IMR-90 (cell line): ENCODE data around the gene CACNA2D1. TPM values are rescaled to one million over a fixed set of nuclear protein-coding genes. Genes with fewer than 3 reads are reported as not detected.

Source experiments
- ATAC-seq: fragments of 200-7000 bp; cut with Tn5 transposase; 2 replicates; pipeline ENCODE4 v1.9.1; 2020; ENCODE audit warnings: low read depth, mild to moderate bottlenecking, moderate library complexity
- BruUV-seq: library from RNA; stranded (reverse); fragments of 400-500 nt; replicated peaks from 2 replicates; lab custom pipeline; 2021; lab: Mats Ljungman, UMichigan
- CTCF ChIA-PET: fragments of 300-600 bp; formaldehyde crosslinking; extraction: SDS; loops from one replicate; lab custom pipeline; 2021; ENCODE audit warnings: antibody characterized with exemption; lab: Yijun Ruan, JAX
- POLR2A ChIA-PET: fragments of 300-600 bp; sonication (Branson Sonifier 250); formaldehyde crosslinking; loops from one replicate; lab custom pipeline; 2022; ENCODE audit warnings: antibody characterized with exemption; ENCODE audit not compliant: unreplicated experiment; lab: Charles Lee
- DNase-seq: peaks from one replicate; pipeline ENCODE4 v3.0.0; 2013
- H2AFZ ChIP-seq: replicated peaks from 2 replicates; pipeline ENCODE3; 2013; ENCODE audit warnings: low read length, mild to moderate bottlenecking; ENCODE audit not compliant: poor library complexity
- H2AK5ac ChIP-seq: 2 replicates; pipeline ENCODE4 v1.6.1; 2013; ENCODE audit warnings: low read depth, low read length, inconsistent platforms
- H2AK9ac ChIP-seq: replicated peaks from 2 replicates; pipeline ENCODE3; 2013; ENCODE audit warnings: mild to moderate bottlenecking, low read depth, low read length, moderate library complexity; ENCODE audit not compliant: poor library complexity
- H2BK120ac ChIP-seq: 2 replicates; pipeline ENCODE4 v1.6.1; 2013; ENCODE audit warnings: low read depth, low read length, inconsistent platforms
- H2BK15ac ChIP-seq: 3 replicates; pipeline ENCODE4 v1.6.1; 2013; ENCODE audit warnings: low read depth, low read length, inconsistent platforms
- H2BK20ac ChIP-seq: 2 replicates; pipeline ENCODE4 v1.6.1; 2013; ENCODE audit warnings: low read depth, mild to moderate bottlenecking, inconsistent platforms, low read length, moderate library complexity
- H2BK5ac ChIP-seq: 2 replicates; pipeline ENCODE4 v1.6.1; 2013; ENCODE audit warnings: mild to moderate bottlenecking, low read depth, low read length, inconsistent platforms; ENCODE audit not compliant: poor library complexity, severe bottlenecking
- H3K14ac ChIP-seq: replicated peaks from 2 replicates; pipeline ENCODE4 v1.6.1; 2013; ENCODE audit warnings: low read depth, low read length, inconsistent platforms
- H3K18ac ChIP-seq: 2 replicates; pipeline ENCODE4 v1.6.1; 2013; ENCODE audit warnings: low read depth, low read length, control low read depth
- H3K23ac ChIP-seq: 2 replicates; pipeline ENCODE4 v1.6.1; 2013; ENCODE audit warnings: low read depth, low read length, inconsistent platforms
- H3K27ac ChIP-seq: 2 replicates; pipeline ENCODE4 v1.5.1; 2013; ENCODE audit warnings: mild to moderate bottlenecking, control low read depth, low read length; ENCODE audit not compliant: insufficient read depth
- H3K27me3 ChIP-seq: 2 replicates; pipeline ENCODE4 v1.6.1; 2013; ENCODE audit warnings: low read length; ENCODE audit not compliant: control insufficient read depth, insufficient read depth
- H3K36me3 ChIP-seq: 2 replicates; pipeline ENCODE4 v1.6.1; 2013; ENCODE audit warnings: low read length, mixed read lengths; ENCODE audit not compliant: control insufficient read depth, insufficient read depth
- H3K4ac ChIP-seq: 2 replicates; pipeline ENCODE4 v1.6.1; 2013; ENCODE audit warnings: low read depth, low read length, inconsistent platforms
- H3K4me1 ChIP-seq: 2 replicates; pipeline ENCODE4 v1.6.1; 2013; ENCODE audit warnings: low read length, mixed read lengths; ENCODE audit not compliant: control insufficient read depth, insufficient read depth
- H3K4me2 ChIP-seq: 2 replicates; pipeline ENCODE4 v1.6.1; 2013; ENCODE audit warnings: low read depth, mild to moderate bottlenecking, control low read depth, low read length, moderate library complexity
- H3K4me3 ChIP-seq: 2 replicates; pipeline ENCODE4 v1.5.1; 2013; ENCODE audit warnings: low read depth, mild to moderate bottlenecking, control low read depth, low read length, moderate library complexity; ENCODE audit not compliant: insufficient read depth
- H3K56ac ChIP-seq: 2 replicates; pipeline ENCODE4 v1.6.1; 2013; ENCODE audit warnings: low read length, inconsistent platforms; ENCODE audit not compliant: insufficient read depth; ENCODE audit errors: extremely low read depth
- H3K79me1 ChIP-seq, 2 experiments: 2 replicates each; pipeline ENCODE4 v1.6.1; 2013; ENCODE audit warnings: low read length in 2 of 2, inconsistent platforms in 1 of 2, low read depth in 1 of 2
- H3K9ac ChIP-seq: 2 replicates; pipeline ENCODE4 v1.6.1; 2013; ENCODE audit warnings: low read depth, low read length, control low read depth
- H3K9me1 ChIP-seq: 2 replicates; pipeline ENCODE4 v1.6.1; 2013; ENCODE audit warnings: low read length, inconsistent platforms; ENCODE audit not compliant: insufficient read depth
- H3K9me3 ChIP-seq: 2 replicates; pipeline ENCODE4 v1.6.1; 2013; ENCODE audit warnings: low read length; ENCODE audit not compliant: control insufficient read depth, insufficient read depth
- H4K20me1 ChIP-seq: 2 replicates; pipeline ENCODE4 v1.6.1; 2013; ENCODE audit warnings: low read length, inconsistent platforms; ENCODE audit not compliant: insufficient read depth
- H4K5ac ChIP-seq: 2 replicates; pipeline ENCODE4 v1.6.1; 2013; ENCODE audit warnings: mild to moderate bottlenecking, low read depth, low read length, control low read depth
- H4K8ac ChIP-seq, 2 experiments: 2 replicates each; pipeline ENCODE4 v1.6.1; 2013; ENCODE audit warnings: low read depth in 2 of 2, low read length in 2 of 2, control low read depth in 1 of 2, inconsistent platforms in 1 of 2
- H4K91ac ChIP-seq: 2 replicates; pipeline ENCODE4 v1.6.1; 2013; ENCODE audit warnings: low read depth, low read length, inconsistent platforms; ENCODE audit not compliant: insufficient read depth
- CEBPB ChIP-seq: IDR thresholded peaks from 2 replicates; pipeline ENCODE4 v1.6.1; 2012; ENCODE audit warnings: low read depth, low read length, improper control_type of control experiment
- CHD1 ChIP-seq: IDR thresholded peaks from 2 replicates; pipeline ENCODE4 v1.6.1; 2012; ENCODE audit warnings: low read depth, low read length, improper control_type of control experiment
- FOS ChIP-seq: fragments of 150-350 bp; IDR thresholded peaks from 2 replicates; pipeline ENCODE4 v1.6.1; 2016; ENCODE audit warnings: low read depth, low read length
- MAZ ChIP-seq: IDR thresholded peaks from 2 replicates; pipeline ENCODE4 v1.6.1; 2012; ENCODE audit warnings: low read depth, mild to moderate bottlenecking, low read length, improper control_type of control experiment, moderate library complexity, borderline replicate concordance
- MXI1 ChIP-seq: IDR thresholded peaks from 2 replicates; pipeline ENCODE4 v1.6.1; 2012; ENCODE audit warnings: low read depth, mild to moderate bottlenecking, low read length, moderate library complexity, borderline replicate concordance
- NFE2L2 ChIP-seq: fragments of 150-350 bp; IDR thresholded peaks from 2 replicates; pipeline ENCODE4 v1.6.1; 2016; ENCODE audit warnings: low read depth, mild to moderate bottlenecking, low read length
- POLR2A ChIP-seq: IDR thresholded peaks from 2 replicates; pipeline ENCODE4 v1.6.1; 2012; ENCODE audit warnings: mild to moderate bottlenecking, low read depth, low read length
- SMC3 ChIP-seq: fragments of 150-350 bp; IDR thresholded peaks from 2 replicates; pipeline ENCODE4 v1.6.1; 2016; ENCODE audit warnings: low read depth, mild to moderate bottlenecking, antibody characterized with exemption, low read length, moderate library complexity
- WGBS, 2 experiments: methylation state at CpG; one replicate each; pipeline versions ENCODE4 v1.1.5 to v1.1.7; 2013; ENCODE audit warnings: missing lambda C conversion rate in 2 of 2; ENCODE audit not compliant: insufficient read length in 1 of 2; ENCODE audit errors: extremely low coverage in 2 of 2; 5-methylcytosine and 5-hydroxymethylcytosine counted together
- dilution Hi-C: fragments of 300-500 bp; cut with HindIII; formaldehyde crosslinking; loops from one replicate; pipeline ENCODE4 v1.14.3; 2018; ENCODE audit warnings: low sequenced_read_pairs; ENCODE audit not compliant: unreplicated experiment
- in situ Hi-C: fragments of 300-500 bp; cut with MboI; formaldehyde crosslinking; loops from 3 replicates; pipeline ENCODE4 v1.14.3; 2019; ENCODE audit warnings: low sequenced_read_pairs, inconsistent platforms, mixed read lengths
- intact Hi-C: fragments of 100-400 bp; cut with micrococcal nuclease; formaldehyde crosslinking; loops from 2 replicates; pipeline ENCODE4 v1.10.0; 2022
- polyA plus RNA-seq, 3 experiments: library from polyadenylated mRNA; depleted of rRNA; stranded (reverse); fragments of >200 nt; gene quantifications; 2 replicates each; pipeline ENCODE4 v1.2.3, GENCODE V29; 2012; ENCODE audit warnings: low replicate concordance in 1 of 3
- total RNA-seq: library from RNA; depleted of rRNA; stranded (reverse); fragments of >200 nt; gene quantifications from 2 replicates; pipeline ENCODE4 v1.2.3, GENCODE V29; 2012
- TF ChIP-seq, protein P1 (sequence below): fragments of 150-350 bp; IDR thresholded peaks from 2 replicates; pipeline ENCODE4 v1.6.1; 2016; ENCODE audit warnings: low read depth, mild to moderate bottlenecking, low read length, moderate library complexity, borderline replicate concordance
- TF ChIP-seq, protein P2 (sequence below): conservative IDR thresholded peaks from 2 replicates; pipeline ENCODE4 v1.5.1; 2012; ENCODE audit warnings: mild to moderate bottlenecking, low read depth, low read length, improper control_type of control experiment

Gene CACNA2D1
- total and polyA plus RNA-seq, 2 of the 4 experiments (the other 2 are of a cell fraction) = 5.8 to 21.9 TPM

DNA sequence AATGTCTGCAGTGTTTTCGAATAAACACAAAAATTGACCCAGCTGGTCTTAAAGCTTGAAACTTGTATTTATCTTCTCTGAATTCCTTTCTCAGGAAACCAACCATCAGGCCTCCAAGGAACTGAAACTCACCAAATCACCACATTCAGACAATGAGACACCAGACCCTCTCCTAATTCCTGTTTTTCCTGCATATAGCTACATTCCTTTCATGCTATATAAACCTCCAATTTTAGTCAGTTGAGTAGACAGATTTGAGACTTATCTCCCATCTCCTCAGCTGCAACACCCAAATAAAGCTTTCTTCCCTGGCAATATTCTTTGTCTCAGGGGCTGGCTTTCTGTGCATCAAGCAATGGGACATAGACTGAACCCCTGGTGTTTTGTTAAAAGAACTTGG lies 317.0 kb downstream of the CACNA2D1 start:
- no peak overlapping the region for H2BK120ac ChIP-seq
- no peak overlapping the region for H2BK5ac ChIP-seq
- no peak overlapping the region for H2BK15ac ChIP-seq
- WGBS, 2 experiments = no CpG with 5 or more reads among the region's 1 CpG
- ATAC-seq = peak; percentile 17; the same call in 1 of the 2 replicates
- H3K4me1 ChIP-seq = no peaks in the 10 kb centered on the region
- no peak overlapping the region for H2BK20ac ChIP-seq
- no peaks in the 10 kb centered on the region for H4K20me1 ChIP-seq
- H2AK9ac ChIP-seq = no peak overlapping the region
- H3K14ac ChIP-seq = no peak overlapping the region
- H3K4ac ChIP-seq = no peak overlapping the region
- H3K9me3 ChIP-seq = peaks cover 4% of the 10 kb centered on the region
- peak overlapping the region; percentile 37; the same call in 1 of the 2 replicates for H3K4me2 ChIP-seq
- H3K9me1 ChIP-seq = no peaks in the 10 kb centered on the region
- POLR2A ChIA-PET = no interaction called here
- CTCF ChIA-PET = no interaction called here
- H4K91ac ChIP-seq = no peak overlapping the region
- H3K4me3 ChIP-seq = no peak overlapping the region
- no peak overlapping the region for H4K5ac ChIP-seq
- H3K27ac ChIP-seq = no peak overlapping the region
- H3K18ac ChIP-seq = no peak overlapping the region
- no peak overlapping the region for H3K23ac ChIP-seq
- no peak overlapping the region for H4K8ac ChIP-seq
- H2AFZ ChIP-seq = no peak overlapping the region
- intact Hi-C loops = no loop called here
- no peaks in the 10 kb centered on the region for H3K27me3 ChIP-seq
- no peak overlapping the region for H2AK5ac ChIP-seq
- H3K79me1 ChIP-seq = no peaks in the 10 kb centered on the region; a peak in 2 of 4 replicates
- H3K36me3 ChIP-seq = peaks cover 2% of the 10 kb centered on the region; the same call in 1 of the 2 replicates
- DNase-seq = peak; percentile 4
- no TSS peak for BruUV-seq
- no peak for TF ChIP-seq SMC3
- no peak for TF ChIP-seq CEBPB
- no peak for TF ChIP-seq NFE2L2
- TF ChIP-seq CHD1 = no peak
- TF ChIP-seq, protein P1, sequence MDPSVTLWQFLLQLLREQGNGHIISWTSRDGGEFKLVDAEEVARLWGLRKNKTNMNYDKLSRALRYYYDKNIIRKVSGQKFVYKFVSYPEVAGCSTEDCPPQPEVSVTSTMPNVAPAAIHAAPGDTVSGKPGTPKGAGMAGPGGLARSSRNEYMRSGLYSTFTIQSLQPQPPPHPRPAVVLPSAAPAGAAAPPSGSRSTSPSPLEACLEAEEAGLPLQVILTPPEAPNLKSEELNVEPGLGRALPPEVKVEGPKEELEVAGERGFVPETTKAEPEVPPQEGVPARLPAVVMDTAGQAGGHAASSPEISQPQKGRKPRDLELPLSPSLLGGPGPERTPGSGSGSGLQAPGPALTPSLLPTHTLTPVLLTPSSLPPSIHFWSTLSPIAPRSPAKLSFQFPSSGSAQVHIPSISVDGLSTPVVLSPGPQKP = no peak
- no peak for TF ChIP-seq FOS
- no peak for TF ChIP-seq MXI1
- TF ChIP-seq, protein P2, sequence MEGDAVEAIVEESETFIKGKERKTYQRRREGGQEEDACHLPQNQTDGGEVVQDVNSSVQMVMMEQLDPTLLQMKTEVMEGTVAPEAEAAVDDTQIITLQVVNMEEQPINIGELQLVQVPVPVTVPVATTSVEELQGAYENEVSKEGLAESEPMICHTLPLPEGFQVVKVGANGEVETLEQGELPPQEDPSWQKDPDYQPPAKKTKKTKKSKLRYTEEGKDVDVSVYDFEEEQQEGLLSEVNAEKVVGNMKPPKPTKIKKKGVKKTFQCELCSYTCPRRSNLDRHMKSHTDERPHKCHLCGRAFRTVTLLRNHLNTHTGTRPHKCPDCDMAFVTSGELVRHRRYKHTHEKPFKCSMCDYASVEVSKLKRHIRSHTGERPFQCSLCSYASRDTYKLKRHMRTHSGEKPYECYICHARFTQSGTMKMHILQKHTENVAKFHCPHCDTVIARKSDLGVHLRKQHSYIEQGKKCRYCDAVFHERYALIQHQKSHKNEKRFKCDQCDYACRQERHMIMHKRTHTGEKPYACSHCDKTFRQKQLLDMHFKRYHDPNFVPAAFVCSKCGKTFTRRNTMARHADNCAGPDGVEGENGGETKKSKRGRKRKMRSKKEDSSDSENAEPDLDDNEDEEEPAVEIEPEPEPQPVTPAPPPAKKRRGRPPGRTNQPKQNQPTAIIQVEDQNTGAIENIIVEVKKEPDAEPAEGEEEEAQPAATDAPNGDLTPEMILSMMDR = no peak
- no peak for TF ChIP-seq POLR2A
- no peak for TF ChIP-seq MAZ
- dilution Hi-C loops = no loop called here
- in situ Hi-C loops = no loop called here
- H3K56ac ChIP-seq = no peak overlapping the region
- no peak overlapping the region for H3K9ac ChIP-seq
